Thoracic aorta (tissue), 2 donors: ENCODE measurements around the gene STX7. TPM values are rescaled to one million over a fixed set of nuclear protein-coding genes. Genes with fewer than 3 reads are reported as not detected.

Experiments
- ATAC-seq: fragments of 150-250 bp; one replicate; pipeline ENCODE4 v1.8.0; 2017; ENCODE audit warnings: low read depth; ENCODE audit not compliant: insufficient number of reproducible peaks, low FRiP score
- DNase-seq: peaks from one replicate; pipeline ENCODE4 v3.0.0-alpha.2; 2020; ENCODE audit warnings: low spot score
- H3K27ac ChIP-seq, 2 donors: fragments of 200-600 bp; sonication (generic); 1 replicate in 1 of 2; 2 replicates in 1 of 2; pipeline ENCODE4 v1.5.1; 2016; ENCODE audit warnings: mild to moderate bottlenecking in 2 of 2, moderate library complexity in 2 of 2
- H3K27me3 ChIP-seq: fragments of 200-600 bp; sonication (generic); replicated peaks from 2 replicates; pipeline ENCODE4 v1.6.0; 2016; ENCODE audit warnings: mild to moderate bottlenecking; ENCODE audit not compliant: insufficient read depth
- H3K36me3 ChIP-seq: fragments of 200-600 bp; sonication (generic); one replicate; pipeline ENCODE4 v1.5.1; 2016
- H3K4me1 ChIP-seq, 2 donors: fragments of 200-600 bp; sonication (generic); 1 replicate in 1 of 2; 2 replicates in 1 of 2; pipeline versions ENCODE4 v1.5.1 to v1.6.0; 2016; ENCODE audit warnings: low read depth in 2 of 2, mild to moderate bottlenecking in 1 of 2; ENCODE audit not compliant: control insufficient read depth in 1 of 2
- H3K4me3 ChIP-seq: fragments of 200-600 bp; sonication (generic); 2 replicates; pipeline ENCODE4 v1.5.1; 2016; ENCODE audit warnings: mild to moderate bottlenecking
- H3K9me3 ChIP-seq: fragments of 200-600 bp; sonication (generic); 2 replicates; pipeline ENCODE4 v1.5.1; 2016
- total RNA-seq, 2 donors: library from RNA; depleted of rRNA; stranded (reverse); fragments of >200 nt; gene quantifications; one replicate each; pipeline versions ENCODE4 v1.1.0 to v1.2.3, GENCODE V29; 2016
- TF ChIP-seq, protein P1 (sequence below): fragments of 200-600 bp; sonication (generic); IDR thresholded peaks from one replicate; pipeline ENCODE4 v1.5.1; 2019; ENCODE audit warnings: antibody characterized with exemption

STX7 gene
- total RNA-seq, 2 donors from 2014 or later = 46.2 to 64.0 TPM

DNA sequence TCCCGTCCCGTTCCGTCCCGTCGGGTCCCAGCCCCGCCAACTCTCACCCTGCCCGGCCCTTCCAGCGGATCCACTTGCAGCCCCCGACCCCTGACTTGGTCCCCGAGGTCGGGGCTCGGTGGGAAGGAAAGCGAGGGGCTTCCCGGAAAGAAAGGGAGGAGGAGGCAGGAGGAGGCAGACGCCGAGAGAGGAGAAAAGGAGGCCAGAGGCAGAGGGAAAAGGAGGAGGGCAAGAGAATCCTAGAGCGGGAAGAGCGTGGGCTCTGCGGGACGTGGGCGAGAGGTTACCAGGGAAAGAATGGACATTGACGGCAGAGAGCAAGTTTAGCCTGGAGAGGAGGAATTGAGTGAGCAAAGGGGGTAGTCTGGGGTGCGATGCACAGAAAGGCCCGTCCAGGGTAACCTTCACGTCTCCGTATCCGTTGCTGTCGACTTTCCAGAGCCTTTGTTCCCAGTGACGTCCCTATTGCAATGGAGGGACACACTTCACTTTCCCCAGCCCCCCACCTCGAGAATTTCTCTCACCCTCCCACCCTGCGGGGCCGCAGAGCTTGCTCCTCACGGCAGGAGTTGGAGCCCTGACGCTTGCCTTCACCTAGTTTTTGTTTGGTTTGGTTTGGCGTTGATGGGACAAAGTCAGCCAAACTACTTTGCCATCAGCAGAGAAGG is 111.2 kb downstream of the STX7 start:
- TF ChIP-seq, protein P1, sequence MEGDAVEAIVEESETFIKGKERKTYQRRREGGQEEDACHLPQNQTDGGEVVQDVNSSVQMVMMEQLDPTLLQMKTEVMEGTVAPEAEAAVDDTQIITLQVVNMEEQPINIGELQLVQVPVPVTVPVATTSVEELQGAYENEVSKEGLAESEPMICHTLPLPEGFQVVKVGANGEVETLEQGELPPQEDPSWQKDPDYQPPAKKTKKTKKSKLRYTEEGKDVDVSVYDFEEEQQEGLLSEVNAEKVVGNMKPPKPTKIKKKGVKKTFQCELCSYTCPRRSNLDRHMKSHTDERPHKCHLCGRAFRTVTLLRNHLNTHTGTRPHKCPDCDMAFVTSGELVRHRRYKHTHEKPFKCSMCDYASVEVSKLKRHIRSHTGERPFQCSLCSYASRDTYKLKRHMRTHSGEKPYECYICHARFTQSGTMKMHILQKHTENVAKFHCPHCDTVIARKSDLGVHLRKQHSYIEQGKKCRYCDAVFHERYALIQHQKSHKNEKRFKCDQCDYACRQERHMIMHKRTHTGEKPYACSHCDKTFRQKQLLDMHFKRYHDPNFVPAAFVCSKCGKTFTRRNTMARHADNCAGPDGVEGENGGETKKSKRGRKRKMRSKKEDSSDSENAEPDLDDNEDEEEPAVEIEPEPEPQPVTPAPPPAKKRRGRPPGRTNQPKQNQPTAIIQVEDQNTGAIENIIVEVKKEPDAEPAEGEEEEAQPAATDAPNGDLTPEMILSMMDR = no peak
- H3K27me3 ChIP-seq = no peaks in the 10 kb centered on the region
- H3K27ac ChIP-seq = no peak overlapping the region
- no peaks in the 10 kb centered on the region for H3K36me3 ChIP-seq
- no peaks in the 10 kb centered on the region for H3K9me3 ChIP-seq
- ATAC-seq (no peak), DNase-seq (no peak)
- H3K4me3 ChIP-seq = peak overlapping the region; percentile 76
- peaks cover 0 to 15% of the 10 kb centered on the region in 2 donors for H3K4me1 ChIP-seq

DNA sequence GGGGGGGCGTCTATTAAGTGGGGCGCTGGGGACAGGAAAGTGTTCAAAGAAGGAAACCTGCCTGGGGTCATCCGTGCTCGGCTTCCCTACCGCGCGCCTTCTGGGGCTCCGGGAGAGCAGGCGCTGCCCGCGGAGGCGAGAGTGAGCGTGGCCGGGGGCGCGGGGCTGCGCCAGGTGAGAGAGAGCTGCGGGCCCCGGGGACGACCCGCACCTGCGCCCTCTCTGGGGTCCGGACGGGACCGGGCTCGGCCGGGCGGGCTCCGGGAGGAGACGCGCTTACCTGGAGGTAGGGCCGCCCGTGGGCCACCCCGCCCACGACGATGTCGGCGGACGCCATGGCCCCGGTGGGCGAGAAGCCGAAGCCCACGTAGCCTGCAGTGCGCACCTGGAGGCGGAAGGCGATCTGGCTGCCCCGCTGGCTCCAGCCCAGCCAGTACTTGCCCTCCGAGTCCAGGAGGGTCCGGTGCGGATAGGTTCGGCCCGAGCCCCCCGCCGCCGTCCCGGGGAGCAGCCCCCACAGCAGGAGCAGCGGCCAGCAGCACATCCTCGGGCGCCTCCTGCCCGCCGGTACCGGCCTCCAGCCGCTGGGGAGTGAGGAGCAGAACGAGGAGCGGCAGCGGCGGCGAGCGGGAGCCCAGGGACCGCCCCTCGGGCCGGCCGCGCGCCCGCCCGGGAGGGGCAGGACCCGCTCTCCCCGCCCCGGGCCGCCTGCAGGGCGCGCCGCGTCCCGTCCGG is 111.9 kb downstream of the STX7 start, which contains the start of gene MOXD1:
Gene MOXD1, minus strand, starts transcription at position 593 of the 735 bp plus-strand sequence. Its CDS starts 49 bp downstream, at position 544.
- TF ChIP-seq, protein P1 = no peak
- no peak for DNase-seq
- Histone ChIP-seq H3K27ac (no peak within 1 kb of the TSS), H3K27me3 (no peaks in the 10 kb centered on the region), H3K4me1 (peaks cover 0 to 15% of the 10 kb centered on the region in 2 donors), H3K9me3 (no peaks in the 10 kb centered on the region), H3K36me3 (no peaks in the 10 kb centered on the region), H3K4me3 (peak within 1 kb of the TSS; percentile 76)
- ATAC-seq = no peak

DNA sequence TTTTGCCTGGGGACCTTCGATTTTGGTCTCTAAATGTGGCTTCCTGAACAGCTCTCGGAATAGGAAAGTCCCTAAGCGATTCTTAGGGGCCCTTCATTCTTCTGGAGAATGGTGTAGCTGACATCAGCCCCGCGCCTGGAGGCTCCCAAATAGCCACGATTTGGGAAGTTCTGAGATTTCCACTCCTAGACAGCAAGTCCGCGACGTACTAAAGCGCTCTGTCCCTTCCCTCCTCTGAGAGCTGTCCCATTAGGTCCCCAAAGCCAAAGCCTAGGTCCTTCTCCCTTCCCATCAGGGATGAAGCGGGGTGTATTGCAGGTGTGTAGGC is 112.4 kb downstream of the STX7 start:
- no peak overlapping the region for H3K27ac ChIP-seq
- no peak for DNase-seq
- peaks cover 0 to 15% of the 10 kb centered on the region in 2 donors for H3K4me1 ChIP-seq
- ATAC-seq = no peak
- no peaks in the 10 kb centered on the region for H3K36me3 ChIP-seq
- peak overlapping the region; percentile 76 for H3K4me3 ChIP-seq
- TF ChIP-seq, protein P1 = no peak
- H3K27me3 ChIP-seq = no peaks in the 10 kb centered on the region
- H3K9me3 ChIP-seq = peaks cover under 1% of the 10 kb centered on the region

DNA sequence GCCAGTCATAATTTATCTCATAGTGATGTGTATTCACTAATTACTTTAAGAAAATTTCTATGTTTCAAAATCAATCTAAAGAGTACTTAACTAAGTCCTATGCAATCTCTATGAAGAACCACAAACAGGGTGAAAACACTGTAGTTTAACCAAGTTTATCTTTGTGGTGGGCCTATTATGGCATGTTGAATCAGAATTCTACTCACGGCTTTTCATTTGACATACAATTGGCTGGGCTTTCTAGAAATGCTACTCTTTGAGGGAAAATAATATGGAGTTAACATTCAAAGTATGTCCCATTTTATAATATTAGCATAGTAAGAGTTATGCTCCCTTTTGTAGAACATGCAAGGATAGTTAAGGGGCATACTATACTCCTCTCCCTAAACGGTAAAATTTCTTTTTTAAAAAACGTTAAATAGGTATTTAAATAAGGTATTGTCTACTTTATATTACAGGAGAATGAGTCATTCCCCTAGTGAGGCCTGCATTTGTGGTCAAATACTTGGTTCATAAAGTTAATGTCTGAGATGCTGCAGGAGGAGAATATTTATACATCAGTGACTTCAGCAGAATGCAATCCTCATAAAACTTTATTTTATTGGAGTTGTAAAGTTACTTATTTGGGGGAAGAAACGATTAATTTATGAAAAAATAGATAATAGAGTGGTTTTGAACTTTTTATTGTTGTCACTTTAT is 113.4 kb downstream of the STX7 start:
- Histone ChIP-seq H3K36me3 (no peaks in the 10 kb centered on the region), H3K4me1 (peaks cover 0 to 15% of the 10 kb centered on the region in 2 donors), H3K27me3 (no peaks in the 10 kb centered on the region), H3K9me3 (peaks cover 10% of the 10 kb centered on the region), H3K4me3 (no peak overlapping the region), H3K27ac (no peak overlapping the region)
- TF ChIP-seq, protein P1 = no peak
- no peak for ATAC-seq
- DNase-seq = no peak

Other genes with a start within 250 kb of the STX7 start
- gene MOXD1, start 111.6 kb downstream of the STX7 start, total RNA-seq = 10 to 100 TPM in 1 of 2 donors, under 1 TPM in 1; 0.56 to 17.3 TPM
- gene TAAR9, start 25.2 kb upstream of the STX7 start, total RNA-seq = not detected
- not detected for gene TAAR8, start 39.6 kb upstream of the STX7 start, total RNA-seq
- not detected for gene TAAR6, start 57.2 kb upstream of the STX7 start, total RNA-seq
- not detected for gene TAAR5, start 76.6 kb upstream of the STX7 start, total RNA-seq
- not detected for gene TAAR2, start 111.2 kb upstream of the STX7 start, total RNA-seq
- not detected for gene TAAR1, start 146.1 kb upstream of the STX7 start, total RNA-seq
- gene VNN1, start 200.9 kb upstream of the STX7 start, total RNA-seq = 1 to 10 TPM; 1.3 to 3.8 TPM
- gene VNN2, start 244.8 kb upstream of the STX7 start, total RNA-seq = 1 to 10 TPM; 2.0 to 2.4 TPM